GM10266 (cell line): ENCODE data around the gene VEGFA.

Source experiments
- DNase-seq: peaks from one replicate; pipeline ENCODE4 v3.0.0; 2012; ENCODE audit errors: extremely low spot score
- TF ChIP-seq, protein P1 (sequence below): IDR thresholded peaks from 2 replicates; pipeline ENCODE4 v1.5.1; 2012; ENCODE audit warnings: mild to moderate bottlenecking, low read depth; ENCODE audit not compliant: control insufficient read depth, insufficient read depth; ENCODE audit errors: missing control alignments

The VEGFA gene

GRCh38 chr6:43759136-43759906 lies 10.7 kb upstream of the VEGFA start:
- TF ChIP-seq, protein P1, sequence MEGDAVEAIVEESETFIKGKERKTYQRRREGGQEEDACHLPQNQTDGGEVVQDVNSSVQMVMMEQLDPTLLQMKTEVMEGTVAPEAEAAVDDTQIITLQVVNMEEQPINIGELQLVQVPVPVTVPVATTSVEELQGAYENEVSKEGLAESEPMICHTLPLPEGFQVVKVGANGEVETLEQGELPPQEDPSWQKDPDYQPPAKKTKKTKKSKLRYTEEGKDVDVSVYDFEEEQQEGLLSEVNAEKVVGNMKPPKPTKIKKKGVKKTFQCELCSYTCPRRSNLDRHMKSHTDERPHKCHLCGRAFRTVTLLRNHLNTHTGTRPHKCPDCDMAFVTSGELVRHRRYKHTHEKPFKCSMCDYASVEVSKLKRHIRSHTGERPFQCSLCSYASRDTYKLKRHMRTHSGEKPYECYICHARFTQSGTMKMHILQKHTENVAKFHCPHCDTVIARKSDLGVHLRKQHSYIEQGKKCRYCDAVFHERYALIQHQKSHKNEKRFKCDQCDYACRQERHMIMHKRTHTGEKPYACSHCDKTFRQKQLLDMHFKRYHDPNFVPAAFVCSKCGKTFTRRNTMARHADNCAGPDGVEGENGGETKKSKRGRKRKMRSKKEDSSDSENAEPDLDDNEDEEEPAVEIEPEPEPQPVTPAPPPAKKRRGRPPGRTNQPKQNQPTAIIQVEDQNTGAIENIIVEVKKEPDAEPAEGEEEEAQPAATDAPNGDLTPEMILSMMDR, result no peak
- DNase-seq, result no peak

GRCh38 chr6:43759907-43760206 lies 10.2 kb upstream of the VEGFA start:
- TF ChIP-seq, protein P1, result no peak
- DNase-seq, result no peak

DNA sequence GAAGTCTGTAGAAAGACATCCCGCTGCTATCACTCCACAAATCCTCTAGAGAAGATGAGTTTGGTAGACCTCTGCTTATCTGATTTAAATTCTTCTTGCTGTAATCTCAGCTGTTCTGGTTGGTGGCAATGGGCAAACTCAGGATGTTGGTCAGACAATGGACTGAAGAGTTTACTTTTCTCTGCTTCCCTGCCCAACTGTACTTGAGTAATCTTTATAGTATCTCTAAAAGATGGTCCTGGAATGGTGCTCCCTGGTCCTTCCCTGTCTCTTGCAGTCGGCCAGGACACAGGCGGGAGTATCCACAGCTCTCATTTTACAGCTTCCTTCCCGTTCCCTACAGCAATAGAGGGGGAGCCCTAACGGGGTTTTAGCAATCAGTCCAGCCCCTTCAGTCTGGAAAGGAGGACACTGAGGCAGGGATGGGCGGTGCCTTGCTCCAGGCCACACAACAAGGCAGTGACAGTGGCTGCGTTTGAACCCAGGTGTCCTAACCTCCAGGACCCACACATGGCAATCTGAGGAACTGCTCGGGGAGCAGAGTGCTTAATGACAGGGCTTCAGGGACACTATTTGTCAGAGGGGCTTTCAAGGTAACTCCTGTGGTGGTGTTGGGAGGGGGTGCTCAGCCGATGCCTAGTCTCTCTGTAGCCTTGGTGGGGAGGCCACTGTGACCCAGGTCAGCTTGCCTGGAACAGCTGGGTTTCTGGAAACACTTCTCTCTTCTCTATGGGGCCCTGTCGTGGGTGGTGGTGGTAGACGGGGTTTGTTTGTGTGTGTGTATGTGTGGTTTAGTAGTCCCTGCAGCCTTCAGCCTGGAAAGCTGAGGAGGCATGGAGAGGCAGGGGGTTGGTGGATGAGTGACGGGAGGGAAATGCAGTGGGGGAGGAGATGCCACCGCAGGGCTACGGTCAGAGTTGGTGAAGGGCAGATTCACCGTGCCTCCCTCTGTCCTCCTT lies 9.5 kb upstream of the VEGFA start:
- DNase-seq, result no peak
- TF ChIP-seq, protein P1, result no peak

GRCh38 chr6:43761666-43762409 lies 8.2 kb upstream of the VEGFA start:
- no peak for DNase-seq
- TF ChIP-seq, protein P1, result no peak

- no peak for DNase-seq
- TF ChIP-seq, protein P1, result no peak
Observed at GRCh38 chr6:43762410-43762768, 7.6 kb upstream of the VEGFA start.

GRCh38 chr6:43762966-43763695 lies 6.9 kb upstream of the VEGFA start:
- TF ChIP-seq, protein P1, result no peak
- no peak for DNase-seq
